Right lobe of liver (tissue), 4 donors: Measurements from ENCODE around the gene AASDH.

Experiments used
- CTCF ChIP-seq, 4 donors: fragments of 200-600 bp in 3 of 4; fragments of 450-650 bp in 1 of 4; IDR thresholded peaks; one replicate each; pipeline versions ENCODE4 v1.5.1 to v1.8.0; 2016 to 2022; ENCODE audit warnings: antibody characterized with exemption in 4 of 4, mild to moderate bottlenecking in 2 of 4
- POLR2A ChIP-seq: fragments of 450-650 bp; IDR thresholded peaks from one replicate; pipeline ENCODE4 v1.6.1; 2017; ENCODE audit warnings: antibody characterized with exemption, mild to moderate bottlenecking
- donor health status: DM: no; HTN: no; CAD: no.
- donor health status: DM: no; HTN: no; CAD: no.
- donor health status: DM: no; HTN: yes; CAD: no.

GRCh38 chr4:56313132-56313531 lies 74.2 kb downstream of the AASDH start:
- TF ChIP-seq CTCF (IDR thresholded peaks at IDR 0.05) (no peak), POLR2A (no peak)
